Measurements from ENCODE around the gene LRRC61. TPM values are rescaled to one million over a fixed set of nuclear protein-coding genes. Genes with fewer than 3 reads are reported as not detected.

LRRC61 gene
- total RNA-seq, 4 donors from 2014 or later, result 9.9 to 46.1 (median 37.9) TPM

GRCh38 chr7:150351587-150352194 is 28.5 kb downstream of the LRRC61 start:
- Histone ChIP-seq H3K4me3 (replicated peaks in 1 of 3) (no peak overlapping the region), H3K27me3 (no peaks in the 10 kb centered on the region), H3K27ac (no peak overlapping the region), H3K4me1 (peaks cover 0 to 2% of the 10 kb centered on the region in 2 donors), H3K9me3 (no peaks in the 10 kb centered on the region), H3K36me3 (no peaks in the 10 kb centered on the region)
- WGBS, 2 donors, result 70 to 74% methylated on average over 8 of the region's 8 CpGs
- TF ChIP-seq CTCF (IDR thresholded peaks at IDR 0.05) (no peak), POLR2A (IDR thresholded peaks at IDR 0.05) (no peak)
- intact Hi-C loops (cut with DNase I), result no loop called here
- DNase-seq, result no peak

- H3K9me3 ChIP-seq, result no peaks in the 10 kb centered on the region
- H3K4me1 ChIP-seq, result peaks cover 0 to 4% of the 10 kb centered on the region in 2 donors
- no peak overlapping the region for H3K4me3 ChIP-seq (replicated peaks in 1 of 3)
- no peak for DNase-seq
- intact Hi-C loops (cut with DNase I), result loop anchor here (5.0 kb wide), 1 partner anchor 67 kb away; no protein-coding TSS in a partner anchor
- no peaks in the 10 kb centered on the region for H3K27me3 ChIP-seq
- WGBS, 2 donors, result 89 to 97% methylated on average over 1 of the region's 1 CpG
- no peak for TF ChIP-seq POLR2A (IDR thresholded peaks at IDR 0.05)
- TF ChIP-seq CTCF (IDR thresholded peaks at IDR 0.05), result no peak
- H3K27ac ChIP-seq, result no peak overlapping the region
- no peaks in the 10 kb centered on the region for H3K36me3 ChIP-seq
Measured at GRCh38 chr7:150355666-150356059, 32.5 kb downstream of the LRRC61 start.

DNA sequence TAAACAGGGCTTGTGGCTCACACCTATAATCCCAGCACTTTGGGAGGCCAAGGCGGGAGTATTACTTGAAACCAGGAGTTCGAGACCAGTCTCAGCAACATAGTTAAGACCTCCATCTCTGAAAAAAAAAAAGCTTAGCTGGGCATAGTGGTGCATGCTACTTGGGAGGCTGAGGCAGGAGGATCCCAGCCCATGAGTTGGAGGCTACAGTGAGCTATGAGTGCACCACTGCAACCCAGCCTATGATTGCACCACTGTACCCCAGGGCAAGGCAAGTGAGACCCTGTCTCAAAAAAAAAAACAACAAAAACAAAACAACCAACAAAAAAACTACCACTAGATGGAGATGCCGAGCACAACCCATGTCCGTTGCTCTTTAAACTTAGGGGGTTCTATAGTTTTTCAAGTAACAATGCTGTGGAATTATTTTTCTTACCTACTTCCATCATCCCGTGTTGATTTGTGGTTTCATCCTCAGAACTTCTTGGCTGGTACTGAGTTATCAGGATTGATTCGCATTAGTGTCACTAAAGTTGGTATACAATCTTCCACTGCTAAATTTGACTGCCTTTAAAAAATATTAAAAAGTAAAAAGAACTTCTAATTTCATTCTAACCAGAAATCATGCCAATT is 33.2 kb downstream of the LRRC61 start:
- Histone ChIP-seq H3K4me1 (peaks cover 0 to 4% of the 10 kb centered on the region in 2 donors), H3K27me3 (no peaks in the 10 kb centered on the region), H3K4me3 (replicated peaks in 1 of 3) (no peak overlapping the region), H3K9me3 (no peaks in the 10 kb centered on the region), H3K36me3 (no peaks in the 10 kb centered on the region), H3K27ac (no peak overlapping the region)
- WGBS, 2 donors, result 34 to 39% methylated on average over 6 of the region's 6 CpGs
- no peak for DNase-seq
- TF ChIP-seq CTCF (IDR thresholded peaks at IDR 0.05), result peak; percentile 26 to 75 (median 50)
- no peak for TF ChIP-seq POLR2A (IDR thresholded peaks at IDR 0.05)
- intact Hi-C loops (cut with DNase I), result loop anchor here (5.0 kb wide), 1 partner anchor 66 kb away; no protein-coding TSS in a partner anchor

DNA sequence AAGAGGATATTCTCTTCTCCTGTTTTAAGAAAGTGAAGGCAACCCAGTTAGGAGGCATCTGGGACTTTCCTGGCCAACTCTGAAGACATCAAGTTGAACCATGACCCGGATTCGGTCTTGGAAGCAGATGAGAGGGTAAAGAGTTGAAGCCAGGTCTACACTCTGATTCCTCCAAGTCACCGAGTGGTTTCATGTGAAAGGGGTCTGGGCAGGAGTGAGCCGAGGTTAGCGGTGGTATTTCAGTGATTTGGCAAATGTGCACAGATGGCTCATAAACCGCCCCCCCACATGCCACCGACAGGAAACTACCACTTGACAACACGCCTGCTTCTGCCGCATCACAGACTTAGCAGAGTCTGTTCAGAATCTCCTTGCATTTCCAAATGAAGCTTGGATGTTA is 34.1 kb downstream of the LRRC61 start:
- no peak for TF ChIP-seq CTCF (IDR thresholded peaks at IDR 0.05)
- no peak for TF ChIP-seq POLR2A (IDR thresholded peaks at IDR 0.05)
- intact Hi-C loops (cut with DNase I), result loop anchor here (5.0 kb wide), 1 partner anchor 65 kb away; no protein-coding TSS in a partner anchor
- Histone ChIP-seq H3K27ac (no peak overlapping the region), H3K4me3 (replicated peaks in 1 of 3) (no peak overlapping the region), H3K9me3 (no peaks in the 10 kb centered on the region), H3K27me3 (no peaks in the 10 kb centered on the region), H3K4me1 (peaks cover 0 to 4% of the 10 kb centered on the region in 2 donors), H3K36me3 (no peaks in the 10 kb centered on the region)
- 51 to 58% methylated on average over 8 to 9 of the region's 9 CpGs for WGBS, 2 donors
- peak in 1 of 2 donors; percentile 17 for DNase-seq

Measured in thyroid gland (tissue), 4 donors.